Activated naive CD4-positive, alpha-beta T cell treated with anti-CD3 and anti-CD28 coated beads for 36 hours (primary cell): ENCODE measurements around the gene VSTM2B. TPM values are rescaled to one million over a fixed set of nuclear protein-coding genes. Genes with fewer than 3 reads are reported as not detected.
"Not testable (repeated sequence)": the region's sequence is repeated elsewhere in the genome, so short reads cannot be mapped to it uniquely, and the experiment has no call there.

Experiments used
- CTCF ChIA-PET: fragments of 350-600 bp; sonication (Branson Sonifier 250); formaldehyde crosslinking; loops from one replicate; lab custom pipeline; 2021; ENCODE audit warnings: antibody characterized with exemption; lab: Charles Lee
- DNase-seq: peaks from one replicate; pipeline ENCODE4 v3.0.0-alpha.2; 2020
- H3K27ac Mint-ChIP-seq: one replicate; pipeline ENCODE4 v1.8.0; 2021; ENCODE audit warnings: mild to moderate bottlenecking, mixed read lengths
- H3K27me3 Mint-ChIP-seq: one replicate; pipeline ENCODE4 v1.8.0; 2021; ENCODE audit warnings: low read depth, mixed read lengths
- H3K36me3 Mint-ChIP-seq: one replicate; pipeline ENCODE4 v1.8.0; 2021; ENCODE audit warnings: low read depth, mixed read lengths
- H3K4me1 Mint-ChIP-seq: one replicate; pipeline ENCODE4 v1.8.0; 2021; ENCODE audit warnings: low read depth, mixed read lengths
- H3K4me3 Mint-ChIP-seq: one replicate; pipeline ENCODE4 v1.8.0; 2021; ENCODE audit warnings: mild to moderate bottlenecking, moderate library complexity, mixed read lengths
- H3K9me3 Mint-ChIP-seq: one replicate; pipeline ENCODE4 v1.8.0; 2021; ENCODE audit warnings: mixed read lengths
- intact Hi-C: fragments of 100-400 bp; cut with micrococcal nuclease; formaldehyde crosslinking; loops from one replicate; pipeline ENCODE4 v1.15.1; 2023
- total RNA-seq, 2 experiments: library from RNA; stranded (reverse); gene quantifications; one replicate each; pipeline ENCODE4 v1.2.3, GENCODE V29; 2021

Gene VSTM2B
- total RNA-seq, 2 experiments from 2014 or later, result not detected

DNA sequence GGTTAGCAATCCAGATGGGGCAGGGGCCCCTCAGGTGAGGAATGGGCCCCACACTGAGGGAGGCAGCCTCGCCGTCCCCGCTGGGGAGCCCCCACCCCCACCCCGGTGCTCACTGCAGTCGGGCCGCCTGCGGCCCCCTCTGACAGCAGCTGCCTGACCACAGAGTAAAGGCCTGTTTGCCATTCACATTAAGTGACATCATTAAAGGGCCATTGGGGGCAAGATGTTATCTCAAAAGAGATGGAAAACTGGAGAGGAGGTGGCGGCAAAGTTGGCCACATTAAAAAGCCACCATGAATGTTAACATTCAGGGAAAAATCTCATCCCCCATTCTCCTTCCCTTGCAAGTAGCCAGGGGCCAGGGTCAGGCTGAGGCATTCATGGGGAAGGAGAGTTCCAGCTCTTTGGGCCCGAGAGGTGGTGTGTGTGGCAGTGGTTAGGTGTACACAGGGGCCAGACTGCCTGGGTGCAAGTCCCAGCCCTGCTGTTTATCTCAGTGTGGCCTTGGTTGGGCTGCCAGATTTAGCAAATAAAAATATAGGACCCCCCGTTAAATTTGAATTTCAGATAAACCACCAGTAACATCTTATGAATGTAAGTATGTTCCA is 20.9 kb downstream of the VSTM2B start:
- Mint-ChIP-seq H3K27ac (no peak overlapping the region), H3K4me1 (no peaks in the 10 kb centered on the region), H3K9me3 (no peaks in the 10 kb centered on the region), H3K36me3 (no peaks in the 10 kb centered on the region), H3K27me3 (peaks cover 20% of the 10 kb centered on the region), H3K4me3 (no peak overlapping the region)
- DNase-seq, result no peak
- CTCF ChIA-PET, result no interaction called here
- intact Hi-C loops, result no loop called here

GRCh38 chr19:29547361-29547960 is 21.7 kb downstream of the VSTM2B start:
- no peak for DNase-seq
- H3K9me3 Mint-ChIP-seq, result no peaks in the 10 kb centered on the region
- H3K27ac Mint-ChIP-seq, result no peak overlapping the region

GRCh38 chr19:29547981-29548380 is 22.2 kb downstream of the VSTM2B start:
- no peak for DNase-seq
- peaks cover 24% of the 10 kb centered on the region for H3K27me3 Mint-ChIP-seq
- no peak overlapping the region for H3K27ac Mint-ChIP-seq
- H3K4me3 Mint-ChIP-seq, result no peak overlapping the region
- CTCF ChIA-PET, result no interaction called here
- no peaks in the 10 kb centered on the region for H3K36me3 Mint-ChIP-seq
- H3K9me3 Mint-ChIP-seq, result no peaks in the 10 kb centered on the region
- intact Hi-C loops, result no loop called here
- H3K4me1 Mint-ChIP-seq, result no peaks in the 10 kb centered on the region

More at GRCh38 chr19:29547361-29547960, 21.7 kb downstream of the VSTM2B start:
- Mint-ChIP-seq H3K4me3 (no peak overlapping the region), H3K27me3 (peaks cover 24% of the 10 kb centered on the region), H3K4me1 (no peaks in the 10 kb centered on the region), H3K36me3 (no peaks in the 10 kb centered on the region)
- CTCF ChIA-PET, result no interaction called here
- intact Hi-C loops, result no loop called here

GRCh38 chr19:29548483-29549085 is 22.8 kb downstream of the VSTM2B start:
- no peak for DNase-seq
- CTCF ChIA-PET, result no interaction called here
- Mint-ChIP-seq H3K27me3 (peaks cover 24% of the 10 kb centered on the region), H3K4me1 (no peaks in the 10 kb centered on the region), H3K4me3 (no peak overlapping the region), H3K36me3 (no peaks in the 10 kb centered on the region), H3K27ac (no peak overlapping the region), H3K9me3 (peaks cover 5% of the 10 kb centered on the region)
- intact Hi-C loops, result no loop called here

- intact Hi-C loops, result no loop called here
- Mint-ChIP-seq H3K9me3 (peaks cover 11% of the 10 kb centered on the region), H3K27ac (no peak overlapping the region), H3K27me3 (peaks cover 24% of the 10 kb centered on the region), H3K36me3 (no peaks in the 10 kb centered on the region), H3K4me1 (no peaks in the 10 kb centered on the region), H3K4me3 (no peak overlapping the region)
- no peak for DNase-seq
- CTCF ChIA-PET, result no interaction called here
These were observed 23.6 kb downstream of the VSTM2B start for GRCh38 chr19:29549105-29550070.

GRCh38 chr19:29550896-29551295 is 25.1 kb downstream of the VSTM2B start:
- CTCF ChIA-PET, result interaction anchor here (0.6 kb wide), 1 partner anchor 347 kb away, joined by 3 read pairs; no protein-coding TSS in a partner anchor
- Mint-ChIP-seq H3K27me3 (peaks cover 28% of the 10 kb centered on the region), H3K27ac (no peak overlapping the region), H3K4me1 (no peaks in the 10 kb centered on the region), H3K9me3 (peaks cover 18% of the 10 kb centered on the region), H3K4me3 (no peak overlapping the region), H3K36me3 (peaks cover 2% of the 10 kb centered on the region)
- intact Hi-C loops, result no loop called here
- no peak for DNase-seq

DNA sequence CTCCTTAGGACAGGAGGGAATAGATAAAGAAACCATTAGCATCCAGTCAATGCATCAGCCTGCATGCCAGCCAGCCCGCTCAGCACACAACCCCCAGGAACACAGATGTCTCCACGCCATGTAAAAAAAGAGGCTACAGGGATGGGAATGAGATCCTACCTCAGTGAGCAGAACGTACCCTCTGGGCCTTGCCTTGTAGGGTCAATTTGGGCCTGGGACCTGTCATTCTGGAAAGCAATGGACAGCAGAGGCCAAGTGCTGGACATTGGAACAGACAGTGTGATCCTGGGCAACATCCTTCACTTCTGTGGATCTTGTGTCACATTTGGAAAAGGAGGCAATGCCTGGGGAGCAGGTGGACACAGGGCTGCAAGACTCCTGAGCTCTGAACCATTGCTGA is 26.0 kb downstream of the VSTM2B start:
- intact Hi-C loops, result no loop called here
- Mint-ChIP-seq H3K9me3 (peaks cover 21% of the 10 kb centered on the region), H3K36me3 (peaks cover 4% of the 10 kb centered on the region), H3K27me3 (peaks cover 35% of the 10 kb centered on the region), H3K4me3 (no peak overlapping the region), H3K27ac (no peak overlapping the region), H3K4me1 (no peaks in the 10 kb centered on the region)
- DNase-seq, result no peak
- CTCF ChIA-PET, result no interaction called here

DNA sequence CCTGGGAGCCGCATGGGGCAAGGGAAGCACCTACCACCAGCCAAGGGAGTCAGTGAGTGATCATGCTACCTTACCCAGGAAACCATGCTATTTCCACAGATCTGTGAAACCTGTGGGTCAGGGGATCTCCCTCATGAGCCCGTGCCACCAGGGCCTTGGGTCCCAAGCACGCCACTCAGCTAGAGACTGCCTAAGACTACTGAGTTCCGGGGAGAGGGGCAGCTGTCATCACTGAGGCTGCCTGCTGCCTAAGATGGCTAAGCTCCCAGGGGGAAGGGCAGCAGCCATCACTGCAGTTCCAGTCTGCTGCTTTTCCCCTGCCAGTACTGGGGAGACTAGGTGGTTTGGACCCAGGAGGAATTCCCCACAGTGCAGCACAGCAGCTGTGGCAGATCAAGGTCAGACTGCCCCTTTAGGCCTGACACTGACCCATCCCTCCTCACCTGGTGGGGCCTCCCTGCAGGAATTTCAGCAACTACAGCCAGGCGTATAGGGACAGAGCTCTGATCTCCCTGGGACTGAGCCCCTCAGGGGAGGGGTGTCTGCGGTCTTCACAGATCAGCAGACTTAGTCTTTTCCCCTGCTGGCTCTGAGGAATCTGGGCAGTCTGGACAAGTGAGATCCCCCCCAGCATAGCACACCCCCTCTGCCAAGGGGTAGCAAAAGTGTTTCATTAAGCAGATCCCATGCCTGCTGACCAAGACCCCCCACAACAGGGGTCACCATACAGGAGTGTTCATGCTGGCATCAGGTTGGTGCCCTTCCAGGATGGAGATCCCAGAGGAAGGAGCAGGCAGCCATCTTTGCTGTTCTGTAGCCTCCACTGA is 26.9 kb downstream of the VSTM2B start:
- H3K27me3 Mint-ChIP-seq, result peaks cover 31% of the 10 kb centered on the region
- peaks cover 21% of the 10 kb centered on the region for H3K9me3 Mint-ChIP-seq
- no peaks in the 10 kb centered on the region for H3K4me1 Mint-ChIP-seq
- CTCF ChIA-PET, result no interaction called here
- H3K36me3 Mint-ChIP-seq, result peaks cover 4% of the 10 kb centered on the region
- intact Hi-C loops, result no loop called here
- no peak overlapping the region for H3K4me3 Mint-ChIP-seq
- DNase-seq, result no peak
- no peak overlapping the region for H3K27ac Mint-ChIP-seq

DNA sequence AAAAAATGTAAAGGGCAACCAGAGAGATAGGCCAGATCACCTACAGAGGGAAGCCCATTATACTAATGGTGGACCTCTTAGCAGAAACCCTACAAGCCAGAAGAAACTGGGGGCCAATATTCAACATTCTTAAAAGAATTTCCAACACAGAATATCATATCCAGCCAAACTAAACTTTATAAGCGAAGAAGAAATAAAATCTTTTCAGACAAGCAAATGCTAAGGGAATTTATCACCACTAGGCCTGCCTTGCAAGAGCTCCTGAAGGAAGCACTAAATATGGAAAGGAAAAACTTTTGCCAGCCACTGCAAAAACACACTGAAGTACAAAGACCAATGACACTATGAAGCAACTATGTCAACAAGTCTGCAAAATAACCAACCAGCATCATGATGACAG is 28.4 kb downstream of the VSTM2B start:
- H3K27me3 Mint-ChIP-seq, result peaks cover 26% of the 10 kb centered on the region
- intact Hi-C loops, result no loop called here
- peaks cover 4% of the 10 kb centered on the region for H3K36me3 Mint-ChIP-seq
- no peaks in the 10 kb centered on the region for H3K4me1 Mint-ChIP-seq
- DNase-seq, result no peak
- no peak overlapping the region for H3K4me3 Mint-ChIP-seq
- H3K27ac Mint-ChIP-seq, result no peak overlapping the region
- CTCF ChIA-PET, result no interaction called here
- H3K9me3 Mint-ChIP-seq, result peaks cover 27% of the 10 kb centered on the region

DNA sequence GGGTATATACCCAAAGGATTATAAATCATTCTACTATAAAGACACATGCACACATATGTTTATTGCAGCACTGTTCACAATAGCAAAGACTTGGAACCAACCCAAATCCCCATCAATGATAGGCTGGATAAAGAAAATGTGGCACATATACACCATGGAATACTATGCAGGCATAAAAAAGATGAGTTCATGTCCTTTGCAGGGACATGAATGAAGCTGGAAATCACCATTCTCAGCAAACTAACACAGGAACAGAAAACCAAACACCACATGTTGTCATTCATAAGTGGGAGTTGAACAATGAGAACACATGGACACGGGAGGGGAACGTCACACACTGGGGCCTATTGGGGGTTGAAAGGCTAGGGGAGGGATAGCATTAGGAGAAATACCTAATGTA is 33.3 kb downstream of the VSTM2B start:
- CTCF ChIA-PET, result not testable (repeated sequence)

DNA sequence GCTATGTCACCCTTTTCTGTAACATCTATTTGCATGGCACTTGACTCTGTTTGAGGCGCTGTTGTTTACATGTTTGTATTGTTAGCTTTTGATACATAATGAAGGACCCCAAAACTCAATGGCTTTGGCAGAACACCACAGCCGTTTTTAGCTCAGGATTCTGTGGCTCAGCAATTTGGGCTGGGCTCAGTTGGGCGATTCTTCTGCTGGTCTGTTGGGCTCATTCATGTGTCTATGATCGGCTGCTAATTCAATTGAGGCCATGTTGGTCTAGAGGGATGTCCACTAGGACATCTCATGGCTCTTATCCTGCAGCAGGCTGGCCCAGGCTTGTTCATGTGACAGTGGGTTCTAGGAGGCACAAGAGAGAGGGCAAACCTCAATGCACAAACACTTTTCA is 33.9 kb downstream of the VSTM2B start:
- intact Hi-C loops, result no loop called here
- Mint-ChIP-seq H3K27ac (no peak overlapping the region), H3K4me3 (no peak overlapping the region), H3K27me3 (peaks cover 23% of the 10 kb centered on the region), H3K4me1 (peaks cover 3% of the 10 kb centered on the region), H3K9me3 (peaks cover 23% of the 10 kb centered on the region), H3K36me3 (peaks cover 4% of the 10 kb centered on the region)
- no peak for DNase-seq
- CTCF ChIA-PET, result no interaction called here

More for the DNA sequence above, 33.3 kb downstream of the VSTM2B start:
- intact Hi-C loops, H3K4me3 Mint-ChIP-seq, H3K4me1 Mint-ChIP-seq, DNase-seq, H3K27ac Mint-ChIP-seq, H3K36me3 Mint-ChIP-seq: not testable (repeated sequence)
- Mint-ChIP-seq H3K27me3 (peaks cover 22% of the 10 kb centered on the region), H3K9me3 (peaks cover 28% of the 10 kb centered on the region)
